Upper lobe of left lung (tissue), 6 donors: ENCODE results near the gene SLC49A3. TPM values are rescaled to one million over a fixed set of nuclear protein-coding genes. Genes with fewer than 3 reads are reported as not detected.

Experiments used
- ATAC-seq, 2 donors: fragments of 200-7000 bp; cut with Tn5 transposase; one replicate each; pipeline ENCODE4 v1.9.1; 2022; ENCODE audit warnings: mild to moderate bottlenecking in 2 of 2, moderate library complexity in 2 of 2; ENCODE audit not compliant: low FRiP score in 2 of 2
- DNase-seq, 2 donors: peaks; one replicate each; pipeline ENCODE4 v3.0.0-alpha.2; 2019 to 2020
- H3K27ac ChIP-seq, 4 donors: fragments of 200-600 bp; sonication (generic); one replicate each; pipeline ENCODE4 v1.5.1; 2016 to 2019
- H3K27me3 ChIP-seq, 4 donors: fragments of 200-600 bp; sonication (generic); one replicate each; pipeline ENCODE4 v1.5.1; 2017 to 2019
- H3K36me3 ChIP-seq, 4 donors: fragments of 200-600 bp; sonication (generic); one replicate each; pipeline ENCODE4 v1.5.1; 2016 to 2019
- H3K4me1 ChIP-seq, 4 donors: fragments of 200-600 bp; sonication (generic); one replicate each; pipeline ENCODE4 v1.5.1; 2018 to 2019
- H3K4me3 ChIP-seq, 4 donors: fragments of 200-600 bp; sonication (generic); one replicate each; pipeline ENCODE4 v1.5.1; 2017 to 2019; ENCODE audit warnings: mild to moderate bottlenecking in 2 of 4, moderate library complexity in 1 of 4
- H3K9me3 ChIP-seq, 4 donors: fragments of 200-600 bp; sonication (generic); one replicate each; pipeline ENCODE4 v1.5.1; 2018 to 2019
- CTCF ChIP-seq, 6 experiments: fragments of 450-650 bp in 4 of 6; fragments of 200-600 bp in 2 of 6; sonication (generic) in 2 of 6; IDR thresholded peaks; one replicate each; pipeline ENCODE4 v1.5.1; 2016 to 2019; ENCODE audit warnings: antibody characterized with exemption in 6 of 6
- EP300 ChIP-seq, 4 donors: sonication (generic); formaldehyde crosslinking; IDR thresholded peaks; one replicate each; pipeline ENCODE4 v1.5.1; 2017; ENCODE audit warnings: antibody characterized with exemption in 4 of 4, control low read depth in 2 of 4
- POLR2A ChIP-seq, 4 donors: fragments of 450-650 bp; IDR thresholded peaks; one replicate each; pipeline ENCODE4 v1.5.1; 2016 to 2017; ENCODE audit warnings: antibody characterized with exemption in 4 of 4, mild to moderate bottlenecking in 2 of 4
- POLR2AphosphoS5 ChIP-seq, 2 donors: sonication (generic); formaldehyde crosslinking; IDR thresholded peaks; one replicate each; pipeline ENCODE4 v1.5.1; 2017; ENCODE audit warnings: antibody characterized with exemption in 2 of 2
- WGBS, 2 donors: methylation state at CpG; one replicate each; pipeline ENCODE4 v1.1.5; 2017 to 2018; 5-methylcytosine and 5-hydroxymethylcytosine counted together
- total RNA-seq, 6 donors: library from RNA; depleted of rRNA in 4 of 6; stranded (reverse); fragments of >200 nt in 4 of 6; gene quantifications; one replicate each; pipeline versions ENCODE4 v1.1.0 to v1.2.1, GENCODE V29; 2016 to 2021
- donor health status: DM: no; HTN: no; CAD: no; lungs with moderate emphysema.
- donor health status: DM: no; HTN: yes; CAD: no; lungs with severe emphysema.

The SLC49A3 gene
- total RNA-seq, 6 donors from 2014 or later, result 12.2 to 65.0 (median 32.3) TPM

- peak overlapping the region; percentile 49 to 64 (median 57) for H3K4me3 ChIP-seq
- no peaks in the 10 kb centered on the region for H3K36me3 ChIP-seq
- WGBS, 2 donors, result 1% methylated on average over 35 of the region's 62 CpGs; no CpG with 5 or more reads in 1 of the 2 donors
- no peaks in the 10 kb centered on the region for H3K27me3 ChIP-seq
- TF ChIP-seq EP300 (IDR thresholded peaks at IDR 0.05) (no peak), POLR2A (IDR thresholded peaks at IDR 0.05) (peak in 1 of 4 donors; percentile 27)
- H3K4me1 ChIP-seq, result peaks cover 21 to 37% (median 26%) of the 10 kb centered on the region in 4 donors
- no peaks in the 10 kb centered on the region for H3K9me3 ChIP-seq
- ATAC-seq, result peak in 1 of 2 donors; percentile 77
- peak overlapping the region in 2 of 4 donors; percentile 37 to 54 for H3K27ac ChIP-seq
- DNase-seq, result peak; percentile 55 to 93
Measured at GRCh38 chr4:680928-681645, 7.9 kb downstream of the SLC49A3 start.

GRCh38 chr4:680551-680927 is 8.4 kb downstream of the SLC49A3 start:
- WGBS, 2 donors, result 38% methylated on average over 17 of the region's 17 CpGs; no CpG with 5 or more reads in 1 of the 2 donors
- TF ChIP-seq EP300 (IDR thresholded peaks at IDR 0.05), result no peak
- TF ChIP-seq POLR2AphosphoS5 (IDR thresholded peaks at IDR 0.05), result no peak
- TF ChIP-seq CTCF (IDR thresholded peaks at IDR 0.05), result no peak
- TF ChIP-seq POLR2A (IDR thresholded peaks at IDR 0.05), result no peak
- DNase-seq, result peak in 1 of 2 donors; percentile 81
- no peaks in the 10 kb centered on the region for H3K27me3 ChIP-seq
- peak overlapping the region in 2 of 4 donors; percentile 37 to 54 for H3K27ac ChIP-seq
- H3K4me3 ChIP-seq, result peak overlapping the region in 3 of 4 donors; percentile 56 to 64 (median 58)
- H3K9me3 ChIP-seq, result no peaks in the 10 kb centered on the region
- peaks cover 22 to 43% (median 27%) of the 10 kb centered on the region in 4 donors for H3K4me1 ChIP-seq
- H3K36me3 ChIP-seq, result no peaks in the 10 kb centered on the region
- peak in 1 of 2 donors; percentile 0 for ATAC-seq

GRCh38 chr4:680091-680490 is 8.9 kb downstream of the SLC49A3 start:
- WGBS, 2 donors, result 76 to 85% methylated on average over 7 to 9 of the region's 9 CpGs
- H3K4me3 ChIP-seq, result no peak overlapping the region
- H3K36me3 ChIP-seq, result no peaks in the 10 kb centered on the region
- no peak for TF ChIP-seq CTCF (IDR thresholded peaks at IDR 0.05)
- TF ChIP-seq EP300 (IDR thresholded peaks at IDR 0.05), result no peak
- TF ChIP-seq POLR2AphosphoS5 (IDR thresholded peaks at IDR 0.05), result no peak
- no peak for TF ChIP-seq POLR2A (IDR thresholded peaks at IDR 0.05)
- peaks cover 26 to 47% (median 31%) of the 10 kb centered on the region in 4 donors for H3K4me1 ChIP-seq
- ATAC-seq (no peak), DNase-seq (peak in 1 of 2 donors; percentile 75)
- H3K27me3 ChIP-seq, result no peaks in the 10 kb centered on the region
- H3K9me3 ChIP-seq, result no peaks in the 10 kb centered on the region
- no peak overlapping the region for H3K27ac ChIP-seq

- Histone ChIP-seq H3K36me3 (no peaks in the 10 kb centered on the region), H3K4me3 (no peak overlapping the region), H3K27me3 (no peaks in the 10 kb centered on the region), H3K4me1 (peaks cover 28 to 52% (median 34%) of the 10 kb centered on the region in 4 donors), H3K27ac (no peak overlapping the region), H3K9me3 (no peaks in the 10 kb centered on the region)
- DNase-seq (peak in 1 of 2 donors; percentile 33), ATAC-seq (no peak)
- WGBS, 2 donors, result 80 to 86% methylated on average over 8 to 11 of the region's 11 CpGs
- TF ChIP-seq POLR2A (IDR thresholded peaks at IDR 0.05) (no peak), CTCF (IDR thresholded peaks at IDR 0.05) (no peak), POLR2AphosphoS5 (IDR thresholded peaks at IDR 0.05) (no peak), EP300 (IDR thresholded peaks at IDR 0.05) (no peak)
Measured at GRCh38 chr4:679629-680028, 9.3 kb downstream of the SLC49A3 start.

GRCh38 chr4:679104-679481 is 9.9 kb downstream of the SLC49A3 start:
- Histone ChIP-seq H3K4me3 (no peak overlapping the region), H3K36me3 (no peaks in the 10 kb centered on the region), H3K4me1 (peaks cover 27 to 52% (median 32%) of the 10 kb centered on the region in 4 donors), H3K27ac (no peak overlapping the region), H3K9me3 (no peaks in the 10 kb centered on the region), H3K27me3 (no peaks in the 10 kb centered on the region)
- WGBS, 2 donors, result 86 to 87% methylated on average over 3 to 13 of the region's 13 CpGs
- peak in 1 of 2 donors; percentile 69 for DNase-seq
- TF ChIP-seq POLR2A (IDR thresholded peaks at IDR 0.05) (no peak), EP300 (IDR thresholded peaks at IDR 0.05) (no peak), POLR2AphosphoS5 (IDR thresholded peaks at IDR 0.05) (no peak), CTCF (IDR thresholded peaks at IDR 0.05) (no peak)
- ATAC-seq, result no peak
